ENCODE measurements around the gene UBE2G2. TPM values are rescaled to one million over a fixed set of nuclear protein-coding genes. Genes with fewer than 3 reads are reported as not detected.

The UBE2G2 gene
- total and polyA plus RNA-seq, 2 donors (not counting 1 experiment from before 2014, with no cell fraction given) = 49.7 to 61.9 TPM

DNA sequence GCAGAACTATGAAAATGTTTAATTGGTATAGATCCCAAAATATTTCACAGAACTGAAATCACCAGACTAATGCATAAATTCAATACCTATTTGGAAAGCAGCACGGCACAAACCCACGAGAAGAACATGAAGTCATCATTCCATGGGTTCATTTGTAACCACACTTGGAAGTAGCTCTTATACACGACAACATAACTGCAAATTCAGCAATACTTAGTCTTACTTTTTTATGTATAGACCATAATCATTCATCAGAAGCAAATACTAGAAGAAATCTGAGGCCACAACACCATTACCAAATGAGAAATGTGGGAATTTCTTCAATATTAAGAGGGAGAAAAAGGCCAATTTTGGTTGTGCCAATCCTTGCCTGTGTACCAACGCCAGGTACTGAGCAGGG lies 4.2 kb upstream of the UBE2G2 start:
- TF ChIP-seq EZH2 (IDR thresholded peaks at IDR 0.05; ENCODE audit: low read length, missing control alignments) (no peak), CTCF (conservative IDR thresholded peaks at IDR 0.05 in 1 of 2, IDR thresholded peaks at IDR 0.05 in 1 of 2; ENCODE audit: low read depth in 1 of 2, low read length in 2 of 2) (no peak)

GRCh38 chr21:44805226-44805625 lies 3.6 kb upstream of the UBE2G2 start:
- H3K36me3 ChIP-seq (ENCODE audit: control insufficient read depth, insufficient read depth, low read length) = peaks cover 21% of the 10 kb centered on the region

More for the DNA sequence above, 4.2 kb upstream of the UBE2G2 start:
- Histone ChIP-seq H3K9me3 (ENCODE audit: control insufficient read depth, insufficient read depth, low read depth, low read length) (no peaks in the 10 kb centered on the region), H3K4me3 (replicated peaks in 1 of 4; ENCODE audit: control extremely low read depth in 1 of 4, insufficient read depth in 1 of 4, low read depth in 3 of 4, low read length in 4 of 4) (no peak overlapping the region), H2AFZ (ENCODE audit: low read length) (no peak overlapping the region), H3K27ac (ENCODE audit: insufficient read depth, low read length) (no peak overlapping the region), H4K20me1 (ENCODE audit: control insufficient read depth, extremely low read depth, insufficient read depth, low read length) (no peaks in the 10 kb centered on the region), H3K36me3 (ENCODE audit: control insufficient read depth, insufficient read depth, low read length) (peaks cover 25% of the 10 kb centered on the region), H3K79me2 (ENCODE audit: control insufficient read depth, insufficient read depth, low read length) (peaks cover 18% of the 10 kb centered on the region), H3K27me3 (ENCODE audit: control insufficient read depth, insufficient read depth, low read length) (no peaks in the 10 kb centered on the region), H3K9ac (ENCODE audit: insufficient read depth, low read length) (no peak overlapping the region), H3K4me2 (ENCODE audit: extremely low read depth, insufficient read depth, low read length) (no peak overlapping the region), H3K4me1 (ENCODE audit: control insufficient read depth, extremely low read depth, insufficient read depth, low read length) (peaks cover 4% of the 10 kb centered on the region)
- no peak for DNase-seq (ENCODE audit: low read depth in 2 of 2)

DNA sequence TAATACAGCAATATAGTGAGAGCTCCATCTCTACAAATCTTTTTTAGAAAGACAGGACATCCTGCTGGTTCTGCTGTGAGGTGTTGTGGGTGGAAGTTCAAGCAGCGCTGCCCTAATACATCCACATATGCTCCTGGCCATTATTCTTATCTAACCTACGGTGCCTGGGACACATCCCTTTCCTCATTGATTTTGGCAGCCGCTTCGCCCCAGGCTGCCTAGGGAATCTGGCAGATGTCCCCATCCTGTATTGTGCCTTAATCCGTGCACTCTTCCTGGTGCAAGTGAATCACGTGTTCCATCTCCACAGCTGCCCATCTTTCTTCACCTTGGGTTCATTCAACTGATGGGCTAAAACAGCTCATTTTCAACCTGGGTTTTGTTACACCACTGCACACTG lies 3.1 kb upstream of the UBE2G2 start:
- Histone ChIP-seq H4K20me1 (ENCODE audit: control insufficient read depth, extremely low read depth, insufficient read depth, low read length) (no peaks in the 10 kb centered on the region), H3K27me3 (ENCODE audit: control insufficient read depth, insufficient read depth, low read length) (no peaks in the 10 kb centered on the region), H3K4me2 (ENCODE audit: extremely low read depth, insufficient read depth, low read length) (no peak overlapping the region), H3K9ac (ENCODE audit: insufficient read depth, low read length) (no peak overlapping the region), H3K9me3 (ENCODE audit: control insufficient read depth, insufficient read depth, low read depth, low read length) (no peaks in the 10 kb centered on the region), H2AFZ (ENCODE audit: low read length) (no peak overlapping the region), H3K27ac (ENCODE audit: insufficient read depth, low read length) (no peak overlapping the region), H3K4me1 (ENCODE audit: control insufficient read depth, extremely low read depth, insufficient read depth, low read length) (peaks cover 4% of the 10 kb centered on the region), H3K79me2 (ENCODE audit: control insufficient read depth, insufficient read depth, low read length) (peaks cover 20% of the 10 kb centered on the region), H3K36me3 (ENCODE audit: control insufficient read depth, insufficient read depth, low read length) (peaks cover 19% of the 10 kb centered on the region), H3K4me3 (replicated peaks in 1 of 4; ENCODE audit: control extremely low read depth in 1 of 4, insufficient read depth in 1 of 4, low read depth in 3 of 4, low read length in 4 of 4) (no peak overlapping the region)
- DNase-seq (ENCODE audit: low read depth in 2 of 2) = no peak
- no peak for TF ChIP-seq CTCF (conservative IDR thresholded peaks at IDR 0.05 in 1 of 2, IDR thresholded peaks at IDR 0.05 in 1 of 2; ENCODE audit: low read depth in 1 of 2, low read length in 2 of 2)
- no peak for TF ChIP-seq EZH2 (IDR thresholded peaks at IDR 0.05; ENCODE audit: low read length, missing control alignments)

More at GRCh38 chr21:44805226-44805625, 3.6 kb upstream of the UBE2G2 start:
- H4K20me1 ChIP-seq (ENCODE audit: control insufficient read depth, extremely low read depth, insufficient read depth, low read length) = no peaks in the 10 kb centered on the region
- H3K4me1 ChIP-seq (ENCODE audit: control insufficient read depth, extremely low read depth, insufficient read depth, low read length) = peaks cover 4% of the 10 kb centered on the region
- H3K27me3 ChIP-seq (ENCODE audit: control insufficient read depth, insufficient read depth, low read length) = no peaks in the 10 kb centered on the region
- no peaks in the 10 kb centered on the region for H3K9me3 ChIP-seq (ENCODE audit: control insufficient read depth, insufficient read depth, low read depth, low read length)
- TF ChIP-seq EZH2 (IDR thresholded peaks at IDR 0.05; ENCODE audit: low read length, missing control alignments) (no peak), CTCF (conservative IDR thresholded peaks at IDR 0.05 in 1 of 2, IDR thresholded peaks at IDR 0.05 in 1 of 2; ENCODE audit: low read depth in 1 of 2, low read length in 2 of 2) (no peak)
- H2AFZ ChIP-seq (ENCODE audit: low read length) = no peak overlapping the region
- DNase-seq (ENCODE audit: low read depth in 2 of 2) = no peak
- no peak overlapping the region for H3K4me3 ChIP-seq (replicated peaks in 1 of 4; ENCODE audit: control extremely low read depth in 1 of 4, insufficient read depth in 1 of 4, low read depth in 3 of 4, low read length in 4 of 4)
- H3K4me2 ChIP-seq (ENCODE audit: extremely low read depth, insufficient read depth, low read length) = no peak overlapping the region
- peaks cover 18% of the 10 kb centered on the region for H3K79me2 ChIP-seq (ENCODE audit: control insufficient read depth, insufficient read depth, low read length)
- H3K9ac ChIP-seq (ENCODE audit: insufficient read depth, low read length) = no peak overlapping the region
- no peak overlapping the region for H3K27ac ChIP-seq (ENCODE audit: insufficient read depth, low read length)

All from fibroblast of lung (primary cell).